ENCODE data around the gene BBS10. TPM values are rescaled to one million over a fixed set of nuclear protein-coding genes. Genes with fewer than 3 reads are reported as not detected.
"Not testable (repeated sequence)": the region's sequence is repeated elsewhere in the genome, so short reads cannot be mapped to it uniquely, and the experiment has no call there.

BBS10 gene
- total RNA-seq = 4.4 TPM

DNA sequence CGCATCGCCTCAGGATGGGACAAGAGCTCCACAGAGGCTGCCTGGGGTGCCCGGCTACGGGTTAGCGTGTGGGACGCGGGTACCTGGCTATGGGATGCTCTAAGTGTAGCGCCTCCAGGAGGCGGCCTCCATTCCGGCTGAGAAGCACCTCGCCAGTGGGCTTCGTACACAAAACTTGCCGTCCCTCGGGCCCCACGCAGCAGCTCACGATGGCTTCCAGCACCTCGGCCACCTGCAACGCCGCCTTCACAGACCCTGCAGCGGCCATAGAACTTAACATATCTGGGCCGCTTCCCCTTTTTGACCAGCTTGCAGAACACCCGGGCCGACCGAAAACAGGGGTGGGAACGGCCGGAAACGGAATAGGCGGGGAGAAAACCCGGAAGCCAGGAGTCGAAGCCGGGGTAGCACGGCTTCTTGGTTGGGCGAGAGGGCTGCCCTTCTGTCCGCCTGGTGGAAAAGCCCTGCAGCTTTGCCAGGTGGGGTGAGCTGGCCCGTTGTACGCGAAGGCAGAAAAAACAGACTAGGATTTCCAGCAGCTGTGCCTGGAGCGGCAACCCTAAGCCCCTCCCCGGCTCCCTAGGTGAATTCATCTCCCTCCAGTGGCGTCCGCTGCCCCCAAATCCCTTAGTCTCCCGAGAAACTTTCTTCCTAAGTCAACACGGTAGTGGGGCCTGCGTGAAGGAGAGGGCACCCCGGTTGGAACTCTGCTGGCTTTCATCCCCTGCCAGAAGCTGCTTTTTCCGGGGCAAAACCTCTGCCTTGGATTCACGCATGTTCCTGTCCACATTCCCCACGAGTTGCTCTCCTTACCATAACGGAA is at the start of gene BBS10:
BBS10 (minus strand) TSS at position 337 of the 823 bp plus-strand sequence; CDS start at position 280, 57 bp downstream.
- peak; percentile 96 for ATAC-seq

DNA sequence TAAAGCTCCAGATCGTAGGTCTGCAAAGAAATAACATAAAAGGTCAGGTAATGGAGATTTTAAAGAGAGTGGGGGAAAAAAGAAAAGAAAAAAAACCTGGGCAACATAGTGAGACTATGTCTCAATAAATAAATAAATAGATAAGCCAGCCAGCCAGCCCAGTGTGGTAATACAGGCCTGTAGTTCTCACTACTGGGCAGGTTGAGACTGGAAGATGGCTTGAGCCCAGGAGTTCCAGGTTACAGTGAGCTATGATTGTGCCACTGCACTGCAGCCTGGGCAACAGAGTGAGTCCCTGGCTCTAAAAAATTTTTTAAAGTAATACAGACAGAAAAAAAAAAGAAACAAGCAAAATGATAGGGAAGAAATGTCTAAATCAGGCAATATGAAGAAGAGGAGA is 43.2 kb upstream of the BBS10 start:
- peak; percentile 97 for ATAC-seq

DNA sequence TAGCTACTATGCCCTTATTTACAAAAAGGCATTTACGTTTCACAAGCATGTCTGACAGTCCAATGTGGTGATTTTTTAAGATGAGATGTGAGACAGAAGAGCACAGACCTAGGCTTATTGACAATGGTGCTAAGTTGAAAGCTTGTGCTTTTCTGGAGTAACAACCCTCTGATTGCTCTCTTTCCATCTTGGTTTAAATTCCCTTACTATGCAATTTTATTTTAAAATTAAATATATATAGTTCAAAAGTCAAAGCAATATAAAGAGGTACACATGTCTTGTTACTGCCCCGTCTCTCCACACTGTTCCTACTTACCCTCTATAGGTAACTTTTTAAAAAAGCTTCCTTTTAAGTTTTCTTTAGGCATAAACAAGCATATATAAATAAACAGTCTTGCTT is 39.4 kb upstream of the BBS10 start:
- no peak for ATAC-seq

DNA sequence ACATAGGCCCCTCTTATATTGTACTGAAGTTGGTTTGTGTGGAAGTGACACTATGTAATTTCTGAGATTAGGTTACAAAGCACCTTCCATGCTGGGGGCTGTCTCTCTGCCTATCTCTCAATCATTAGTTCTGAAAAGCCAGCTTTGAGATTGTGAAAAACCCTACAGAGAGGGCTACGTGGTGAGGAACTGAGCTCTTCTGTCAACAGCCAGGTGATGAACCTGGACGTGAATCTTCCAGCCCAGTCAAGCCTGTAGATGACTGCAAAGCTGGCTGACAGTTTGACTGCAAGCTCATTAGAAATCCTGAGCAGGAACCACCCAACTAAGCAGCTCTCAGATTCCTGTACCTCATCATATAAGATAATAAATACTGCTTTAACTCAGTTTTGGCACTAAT is 36.3 kb upstream of the BBS10 start:
- no peak for ATAC-seq

DNA sequence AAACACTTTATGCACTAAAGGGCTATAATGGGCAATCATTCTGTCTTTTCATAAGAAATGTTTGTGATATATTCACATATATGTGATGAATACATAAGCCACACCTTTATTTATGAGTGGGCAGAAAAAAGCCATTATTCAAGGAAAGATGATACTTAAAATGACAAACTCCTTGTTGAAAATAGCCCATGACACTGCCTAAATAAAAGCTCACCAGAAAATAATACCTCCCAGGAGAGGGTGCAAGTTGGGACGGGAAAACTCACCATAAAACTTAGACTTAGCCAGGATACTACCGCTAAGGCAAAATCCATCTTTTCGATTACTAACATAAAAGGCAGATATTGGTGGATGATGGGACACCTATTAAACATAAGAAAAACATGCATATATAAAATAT is 35.8 kb upstream of the BBS10 start:
- ATAC-seq = no peak

DNA sequence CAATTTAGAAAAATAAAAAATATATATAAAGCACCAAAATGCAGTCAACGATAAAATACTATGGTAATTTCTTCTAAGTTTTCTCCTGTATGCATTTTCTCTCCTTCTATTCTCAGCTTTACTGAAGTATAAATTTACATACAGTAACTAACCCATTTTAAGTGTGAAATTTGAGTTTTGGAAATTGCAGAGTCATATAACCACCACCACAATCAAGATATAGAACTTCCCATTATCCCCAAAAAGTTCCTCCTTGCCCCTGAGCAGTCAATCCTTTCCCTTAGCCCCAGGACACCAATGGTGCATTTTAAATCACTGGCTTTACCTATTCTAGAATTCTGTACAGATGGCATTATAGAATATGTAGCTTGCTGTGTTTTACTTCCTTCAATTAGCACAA is 31.0 kb upstream of the BBS10 start:
- no peak for ATAC-seq

DNA sequence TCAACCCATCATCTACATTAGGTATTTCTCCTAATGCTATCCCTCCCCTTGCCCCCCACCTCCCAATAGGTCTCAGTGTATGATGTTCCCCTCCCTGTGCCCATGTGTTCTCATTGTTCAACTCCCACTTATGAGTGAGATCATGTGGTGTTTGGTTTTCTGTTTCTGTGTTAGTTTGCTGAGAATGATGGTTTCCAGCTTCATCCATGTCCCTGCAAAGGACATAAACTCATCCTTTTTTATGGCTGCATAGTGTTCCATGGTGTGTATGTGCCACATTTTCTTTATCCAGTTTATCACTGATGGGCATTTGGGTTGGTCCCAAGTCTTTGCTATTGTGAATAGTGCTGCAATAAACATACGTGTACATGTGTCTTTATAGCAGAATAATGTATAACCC is 28.7 kb upstream of the BBS10 start:
- ATAC-seq = not testable (repeated sequence)

DNA sequence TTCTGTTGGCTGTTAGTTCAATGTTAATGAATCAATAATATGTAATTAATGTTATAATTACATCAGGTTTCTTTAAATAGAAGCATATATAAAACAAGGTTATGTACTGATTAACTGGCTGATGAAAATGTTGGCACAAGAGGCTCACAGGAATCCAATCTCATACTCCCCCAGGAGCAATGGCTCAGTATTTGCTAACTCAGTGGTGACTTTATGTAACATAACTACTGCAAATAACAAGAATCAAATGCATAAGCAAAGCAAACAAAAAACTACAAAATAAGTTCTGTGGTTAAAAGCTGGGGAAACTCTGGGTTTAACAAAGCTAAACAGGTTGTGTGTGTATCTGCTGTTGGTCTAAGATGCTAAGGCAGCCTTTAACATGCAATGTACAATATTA is 27.7 kb upstream of the BBS10 start:
- ATAC-seq = no peak

DNA sequence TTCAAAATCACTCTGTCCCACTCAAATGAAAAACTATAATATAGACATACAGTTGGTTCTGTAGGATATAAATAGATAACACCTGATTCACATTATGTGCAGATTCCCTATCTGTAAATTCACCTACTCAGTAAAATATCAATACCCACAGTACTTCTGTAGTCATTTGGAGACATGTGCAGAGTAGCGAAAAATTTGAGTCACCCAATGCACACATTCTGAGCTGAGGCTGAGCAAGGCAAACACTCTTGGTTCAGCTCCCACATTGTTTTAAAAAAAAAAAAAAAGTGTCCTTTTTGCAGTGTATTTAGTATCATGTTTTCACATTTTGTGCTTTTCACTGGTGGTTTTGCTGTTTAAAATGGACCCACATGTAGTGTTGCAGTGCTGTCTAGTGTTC is 27.3 kb upstream of the BBS10 start:
- no peak for ATAC-seq

DNA sequence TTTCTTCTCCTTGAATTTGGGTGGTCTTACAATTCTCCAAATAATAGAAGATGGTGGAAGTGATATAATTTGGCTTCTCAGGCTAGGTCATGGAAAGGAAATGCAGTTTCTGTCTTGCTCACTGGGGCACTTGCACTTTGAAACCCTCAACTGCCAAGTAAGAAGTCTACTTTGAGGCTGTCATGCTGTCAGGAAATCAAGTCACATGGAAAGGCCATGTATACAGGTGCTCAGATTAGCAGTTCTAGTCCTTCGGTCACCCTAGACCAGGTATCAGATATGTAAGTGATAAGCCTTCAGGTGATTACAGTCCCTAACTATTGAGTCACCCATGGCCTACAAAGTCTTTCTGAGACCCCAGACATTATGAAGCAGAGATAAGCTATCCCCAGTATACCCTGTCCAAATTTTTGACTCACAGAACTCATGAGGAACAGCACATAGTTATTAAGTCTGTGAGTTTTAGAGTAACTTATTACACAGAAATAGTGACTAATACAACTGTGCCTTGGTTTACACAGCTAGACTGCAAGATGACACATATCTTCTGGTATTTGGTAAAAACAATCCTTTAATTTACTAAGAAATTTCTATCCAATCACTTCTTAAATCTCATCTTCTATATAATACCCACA is 26.3 kb upstream of the BBS10 start:
- no peak for ATAC-seq

DNA sequence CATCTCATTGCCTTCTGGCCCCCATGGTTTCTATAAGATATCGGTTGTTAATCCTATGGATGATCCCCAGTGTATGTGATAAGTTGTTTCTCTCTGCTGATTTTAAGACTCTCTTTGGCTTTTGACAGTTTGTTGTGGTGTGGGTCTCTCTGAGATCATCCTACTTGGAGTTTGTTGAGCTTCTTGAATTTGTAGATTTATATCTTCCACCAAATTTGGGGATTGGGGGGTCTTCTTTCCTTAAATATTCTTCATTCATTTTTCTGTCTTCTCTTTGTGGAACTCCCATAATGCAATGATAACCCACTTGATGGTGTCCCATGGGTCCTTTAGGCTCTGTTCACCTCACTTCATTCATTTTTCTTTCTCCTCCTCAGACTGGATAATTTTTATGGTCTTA is 20.0 kb upstream of the BBS10 start:
- no peak for ATAC-seq

DNA sequence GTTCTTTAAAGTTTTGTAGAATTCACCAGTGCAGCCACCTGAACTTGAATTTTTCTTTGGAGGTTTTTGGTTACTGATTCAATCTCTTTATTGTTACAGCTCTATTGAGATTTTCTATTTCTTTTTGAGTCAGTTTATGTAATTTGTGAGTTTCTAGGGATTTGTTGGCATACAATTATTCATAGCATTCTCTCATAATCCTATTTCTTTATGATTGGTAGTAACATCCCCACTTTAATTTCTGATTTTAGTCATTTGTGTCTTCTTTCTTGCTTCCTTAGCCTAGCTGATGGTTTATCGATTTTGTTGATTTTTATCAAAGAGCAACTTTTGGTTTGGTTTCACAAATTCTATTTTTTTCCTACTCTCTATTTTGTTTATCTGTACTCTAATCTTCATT is 17.9 kb upstream of the BBS10 start:
- ATAC-seq = no peak

DNA sequence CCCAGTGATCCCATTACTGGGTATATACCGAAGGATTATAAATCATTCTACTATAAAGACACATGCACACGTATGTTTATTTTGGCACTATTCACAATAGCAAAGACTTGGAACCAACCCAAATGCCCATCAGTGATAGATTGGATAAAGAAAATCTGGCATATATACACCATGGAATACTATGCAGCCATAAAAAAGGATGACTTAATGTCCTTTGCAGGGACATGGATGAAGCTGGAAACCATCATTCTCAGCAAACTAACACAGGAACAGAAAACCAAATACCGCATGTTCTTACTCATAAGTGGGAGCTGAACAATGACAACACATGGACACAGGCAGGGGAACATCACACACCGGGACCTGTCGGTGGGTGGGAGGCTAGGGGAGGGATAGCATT is 15.9 kb upstream of the BBS10 start:
- not testable (repeated sequence) for ATAC-seq

DNA sequence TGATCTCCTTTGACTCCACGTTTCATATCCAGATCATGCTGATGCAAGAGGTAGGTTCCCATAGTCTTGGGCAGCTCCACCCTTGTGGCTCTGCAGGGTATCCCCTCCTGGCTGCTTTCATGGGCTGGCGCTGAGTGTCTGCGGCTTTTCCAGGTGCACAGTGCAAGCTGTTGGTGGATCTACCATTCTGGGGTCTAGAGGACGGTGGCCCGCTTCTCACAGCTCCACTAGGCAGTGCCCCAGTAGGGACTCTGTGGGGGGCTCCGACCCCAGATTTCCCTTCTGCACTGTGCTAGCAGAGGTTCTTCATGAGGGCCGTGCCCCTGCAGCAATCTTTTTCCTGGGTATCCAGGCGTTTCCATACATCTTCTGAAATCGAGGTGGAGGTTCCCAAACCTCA is 12.1 kb upstream of the BBS10 start:
- no peak for ATAC-seq

DNA sequence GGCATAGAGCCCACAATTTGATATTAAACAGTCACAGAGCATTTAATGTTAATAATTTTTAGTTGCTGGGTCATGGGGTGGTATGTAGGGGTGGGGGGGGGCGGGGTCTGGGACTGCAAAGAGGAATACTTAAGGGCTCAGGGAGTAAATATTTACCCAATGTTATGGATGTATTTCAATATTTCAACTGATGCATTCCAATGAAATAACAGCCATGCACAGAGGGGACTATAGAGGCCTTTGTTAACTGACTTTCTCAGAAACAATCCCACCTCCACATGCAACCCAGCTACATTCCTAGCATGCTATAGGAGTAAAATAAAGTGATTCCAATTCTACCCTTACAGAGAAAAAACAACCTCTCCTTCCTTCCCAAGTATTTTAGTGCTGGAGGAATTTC is 7.9 kb upstream of the BBS10 start:
- ATAC-seq = no peak

DNA sequence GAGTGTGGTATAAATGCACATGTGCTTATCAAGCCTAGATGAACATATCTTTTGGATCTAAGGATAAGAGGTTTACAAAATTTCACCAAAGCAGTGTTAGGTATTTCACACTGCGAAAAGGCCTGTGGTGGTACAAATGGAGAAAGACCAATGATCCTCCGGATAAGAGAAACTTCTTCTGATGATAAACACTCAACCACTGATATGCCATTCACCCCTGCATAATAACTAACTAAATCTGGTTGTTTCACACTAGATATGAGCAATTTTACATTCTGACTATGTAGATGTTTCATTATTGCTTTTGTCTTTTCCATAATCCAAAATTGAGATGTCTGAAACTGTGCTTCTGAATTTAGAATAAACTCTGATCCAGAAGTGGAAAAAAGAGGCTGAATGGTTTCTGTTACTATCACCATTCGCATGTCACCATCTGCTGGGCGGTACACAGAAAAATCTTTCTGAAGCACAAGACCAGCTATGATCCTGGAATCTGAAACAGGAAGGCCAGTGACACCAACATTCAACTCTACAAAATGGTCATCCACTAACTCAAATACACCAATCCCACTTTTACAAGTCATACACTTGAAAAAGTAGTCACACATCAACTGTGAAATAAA is 1.3 kb downstream of the BBS10 start:
- ATAC-seq = peak; percentile 51

DNA sequence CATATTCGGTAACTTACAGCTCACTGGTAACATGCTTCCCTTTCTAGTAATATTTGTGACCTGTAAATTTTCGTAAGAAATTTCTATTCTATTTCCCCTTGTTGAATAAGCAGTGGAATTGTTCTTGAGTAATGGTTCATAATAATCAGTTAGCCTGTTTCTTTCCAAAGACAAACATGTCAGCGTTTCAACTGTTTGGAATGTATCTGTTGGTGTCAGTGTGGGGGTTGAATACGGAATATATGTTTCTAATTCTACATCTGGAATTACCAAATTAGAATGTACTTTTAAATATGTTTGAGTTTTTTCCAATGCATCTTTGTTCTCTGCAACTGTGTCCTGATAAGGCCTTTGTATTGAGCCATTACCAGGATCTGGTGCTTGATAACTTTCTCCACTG is 2.0 kb downstream of the BBS10 start:
- ATAC-seq = no peak

DNA sequence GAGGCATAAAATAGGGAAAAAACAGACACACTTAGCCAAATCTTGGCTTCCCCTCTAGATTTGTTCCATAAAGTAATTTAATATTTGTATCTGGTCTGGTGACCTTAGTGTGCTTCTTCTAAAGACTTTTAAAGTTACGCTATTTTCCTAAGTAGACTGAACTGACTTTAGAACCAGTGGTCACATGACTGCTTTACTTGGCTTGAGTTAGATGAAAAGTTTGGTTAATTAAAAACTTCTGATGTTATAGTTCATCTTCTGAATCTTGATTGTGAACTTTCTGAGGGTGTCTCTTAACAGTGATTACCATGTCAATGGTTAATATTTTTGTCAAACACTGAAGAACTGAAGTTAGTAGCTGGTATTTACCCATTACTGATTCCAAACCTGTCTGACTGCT is 2.6 kb downstream of the BBS10 start:
- ATAC-seq = no peak

DNA sequence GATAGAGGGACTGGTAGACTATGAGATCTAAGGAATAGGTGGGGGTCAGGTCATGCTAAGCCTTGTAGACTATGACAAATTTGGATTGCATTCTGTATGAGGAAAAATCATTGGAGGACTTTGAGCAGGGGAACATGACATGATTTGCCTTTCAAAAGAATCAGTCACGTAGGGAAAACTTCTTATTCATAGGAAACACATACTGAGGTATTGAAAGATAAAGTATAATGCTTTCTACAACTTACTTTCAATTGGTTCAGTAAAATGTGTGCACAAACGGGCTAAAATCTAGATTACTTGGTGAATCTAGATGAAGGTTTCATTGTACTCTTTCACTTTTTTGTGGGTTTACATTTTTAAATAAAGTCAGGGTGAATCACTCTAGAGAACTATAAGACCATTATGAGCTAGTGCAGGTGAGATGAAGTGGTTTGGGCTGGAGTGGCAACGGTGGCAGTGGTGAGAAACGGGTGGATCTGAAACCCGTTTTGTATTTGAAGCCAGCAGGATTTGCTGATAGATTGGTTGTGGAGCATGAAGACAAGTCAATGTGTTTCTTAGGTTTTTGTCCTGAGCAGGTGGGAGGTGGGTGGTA is 6.7 kb downstream of the BBS10 start:
- ATAC-seq = peak; percentile 86

DNA sequence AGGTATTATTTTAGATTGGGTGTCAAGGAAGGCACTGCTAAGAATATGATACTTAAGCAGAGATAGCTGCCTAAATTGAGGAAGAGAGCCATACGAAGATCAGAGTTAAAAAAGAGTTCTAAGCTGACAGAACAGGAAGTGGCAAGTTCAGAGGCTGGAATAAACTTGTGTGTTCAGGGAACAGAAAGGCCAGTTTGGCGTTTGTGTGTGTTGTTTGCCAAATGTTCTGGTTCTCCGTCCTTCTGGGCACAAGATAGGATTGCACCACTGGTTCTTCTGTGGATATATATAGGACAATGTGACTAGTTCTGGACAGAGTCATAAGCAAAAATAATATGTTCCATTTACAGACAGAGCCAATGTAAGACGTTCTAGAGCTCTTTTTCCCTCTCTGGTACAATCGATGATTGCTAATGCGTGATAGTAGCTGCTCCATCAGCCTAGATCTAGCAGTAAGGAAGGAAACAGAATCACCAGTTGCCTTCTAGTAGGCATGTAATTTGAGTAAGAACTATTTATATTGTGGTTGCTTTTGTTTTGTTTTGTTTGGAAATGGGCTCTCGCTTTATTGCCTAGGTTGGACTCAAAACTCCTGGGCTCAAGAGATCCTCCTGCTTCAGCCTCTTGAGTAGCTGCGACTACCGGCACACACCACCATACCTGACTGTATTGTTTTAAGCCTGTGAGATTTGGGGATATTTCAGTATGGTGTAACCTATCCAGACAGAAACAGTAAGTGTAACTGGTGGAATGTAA is 7.4 kb downstream of the BBS10 start:
- no peak for ATAC-seq

DNA sequence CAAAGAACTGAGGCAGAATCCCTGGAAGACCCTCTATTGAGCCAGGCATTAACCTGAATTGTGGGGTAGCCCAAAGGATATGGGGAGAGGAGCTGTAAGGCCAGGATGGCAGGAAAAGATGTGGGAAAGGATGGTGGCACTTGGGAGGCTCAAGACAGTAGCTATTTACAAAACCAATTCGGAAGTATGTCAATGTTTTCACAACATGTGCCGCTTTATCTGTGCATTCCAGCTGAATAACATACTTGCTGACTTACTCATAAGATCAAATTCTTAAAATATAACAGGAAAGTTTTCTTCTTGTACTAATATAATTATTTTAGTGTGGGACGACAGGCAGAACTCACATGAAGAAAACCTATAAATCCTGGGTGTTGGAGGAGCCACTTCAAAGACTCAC is 10.6 kb downstream of the BBS10 start:
- ATAC-seq = no peak

DNA sequence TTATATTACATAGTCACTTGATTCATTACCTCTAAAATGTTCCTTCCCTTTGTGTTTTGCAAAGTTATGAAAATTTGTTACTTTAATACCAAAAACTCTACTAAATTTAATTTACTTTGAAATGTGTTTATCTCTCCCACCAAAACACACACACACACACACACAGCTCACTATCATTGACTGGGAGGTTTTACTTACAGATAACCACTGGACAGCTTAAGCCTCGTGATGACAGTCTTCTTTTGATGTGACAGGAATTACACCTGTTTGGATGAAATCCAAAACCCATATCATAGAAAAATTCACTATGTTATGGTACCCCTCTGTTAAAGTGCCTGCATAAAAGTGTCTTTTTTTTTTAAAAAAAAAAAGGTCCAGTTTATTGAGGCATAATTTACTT is 15.6 kb downstream of the BBS10 start:
- ATAC-seq = no peak

DNA sequence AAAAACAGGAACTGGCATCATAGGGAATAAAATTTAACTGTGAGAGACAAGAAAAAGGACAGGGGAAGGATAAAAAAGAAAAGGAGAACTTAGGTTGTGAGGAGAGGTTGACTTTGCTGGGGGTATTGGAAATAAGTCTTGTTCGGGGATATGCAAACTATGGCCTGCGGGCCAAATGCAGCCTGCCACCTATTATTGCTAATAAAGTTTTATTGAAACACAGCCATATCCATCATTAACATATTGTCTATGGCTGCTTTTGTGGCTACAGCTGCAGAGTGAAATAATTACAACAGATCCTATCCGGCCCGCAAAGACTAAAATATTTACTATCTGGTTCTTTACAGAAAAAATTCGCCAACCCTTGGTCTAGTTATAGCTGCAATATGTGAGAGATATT is 18.6 kb downstream of the BBS10 start:
- ATAC-seq = no peak

Measured in esophagus mucosa (tissue), 1 donor.